Measurements from ENCODE around the gene RIPK3.

RIPK3 gene

DNA sequence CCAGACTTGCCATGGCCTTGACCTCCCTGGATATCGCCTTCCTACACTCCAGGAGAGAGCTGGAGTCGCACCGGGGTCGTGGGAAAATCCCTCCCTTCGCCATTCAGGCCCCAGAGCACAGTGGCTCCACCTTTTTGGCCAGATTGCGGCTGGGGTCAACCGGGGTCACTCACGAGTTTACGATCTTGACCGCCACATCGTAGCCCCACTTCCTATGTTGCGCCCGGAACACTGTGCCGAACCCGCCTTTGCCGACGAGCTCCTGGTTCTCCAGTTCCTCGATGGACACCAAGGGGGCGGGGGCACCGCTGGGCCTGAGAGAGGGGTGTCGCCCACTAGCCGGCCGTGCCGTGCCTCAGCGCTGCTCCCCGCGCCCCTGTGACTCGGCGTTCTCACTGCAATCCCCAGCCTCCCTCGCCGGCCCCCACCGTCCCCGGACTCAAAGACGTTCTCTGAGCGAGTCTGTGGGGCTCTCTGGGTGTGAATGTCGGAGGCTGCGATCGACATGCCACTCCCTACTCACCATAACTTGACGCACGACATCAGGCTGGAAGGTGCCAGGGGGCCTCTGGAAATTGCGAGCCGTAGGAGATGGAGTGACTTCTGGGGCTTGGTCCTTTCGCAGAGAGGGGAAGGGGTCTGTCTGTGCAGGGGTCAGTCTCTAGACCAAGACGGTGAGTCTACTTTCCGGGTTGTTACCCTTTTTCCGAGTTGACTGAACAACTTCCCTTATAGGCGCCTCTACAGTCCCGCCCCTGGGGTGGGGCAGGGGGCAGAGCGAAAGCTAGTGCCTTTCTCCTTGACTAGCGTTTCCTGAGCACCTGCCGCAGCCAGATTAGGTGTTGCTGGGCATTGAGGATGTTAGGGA is at the start of gene RIPK3:
Gene RIPK3 (minus strand): TSS at position 708 of the 868 bp plus-strand sequence. CDS start 165 bp downstream, at position 543.
- TF ChIP-seq GATA3 (IDR thresholded peaks at IDR 0.05; ENCODE audit: low read depth, low read length) = no peak
- no peak for TF ChIP-seq GATA2 (IDR thresholded peaks at IDR 0.05; ENCODE audit: low read depth, low read length)

DNA sequence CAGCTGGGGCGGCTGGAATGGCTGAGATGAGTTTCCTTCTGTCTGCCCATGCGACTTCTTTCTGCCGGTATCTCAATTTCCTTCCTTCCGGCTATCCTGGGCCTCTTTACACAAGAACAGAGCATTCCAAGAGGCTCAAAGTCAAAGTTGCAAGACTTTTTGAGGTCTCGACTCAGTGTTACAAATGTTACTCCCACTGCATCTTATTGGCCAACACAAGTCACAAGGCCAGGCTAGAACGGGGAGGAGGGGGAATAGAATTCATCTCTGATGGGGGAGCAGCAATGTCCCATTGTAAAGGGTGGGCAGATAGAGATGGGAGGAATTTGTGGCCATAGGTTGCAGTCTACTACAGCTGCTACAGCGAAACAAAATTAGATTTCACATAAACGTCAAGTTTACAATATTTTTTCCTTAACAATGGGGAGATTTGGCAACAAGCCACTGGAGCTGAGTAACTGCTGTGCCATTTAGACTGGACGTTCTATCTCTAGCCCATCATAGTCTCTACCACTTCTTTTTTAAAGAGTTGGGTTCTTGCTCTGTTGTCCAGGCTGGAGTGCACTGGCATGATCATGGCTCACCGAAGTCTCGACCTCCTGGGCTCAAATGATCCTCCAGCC is 49.5 kb upstream of the RIPK3 start:
- TF ChIP-seq GATA3 (IDR thresholded peaks at IDR 0.05; ENCODE audit: low read depth, low read length) = no peak
- TF ChIP-seq GATA2 (IDR thresholded peaks at IDR 0.05; ENCODE audit: low read depth, low read length) = no peak

DNA sequence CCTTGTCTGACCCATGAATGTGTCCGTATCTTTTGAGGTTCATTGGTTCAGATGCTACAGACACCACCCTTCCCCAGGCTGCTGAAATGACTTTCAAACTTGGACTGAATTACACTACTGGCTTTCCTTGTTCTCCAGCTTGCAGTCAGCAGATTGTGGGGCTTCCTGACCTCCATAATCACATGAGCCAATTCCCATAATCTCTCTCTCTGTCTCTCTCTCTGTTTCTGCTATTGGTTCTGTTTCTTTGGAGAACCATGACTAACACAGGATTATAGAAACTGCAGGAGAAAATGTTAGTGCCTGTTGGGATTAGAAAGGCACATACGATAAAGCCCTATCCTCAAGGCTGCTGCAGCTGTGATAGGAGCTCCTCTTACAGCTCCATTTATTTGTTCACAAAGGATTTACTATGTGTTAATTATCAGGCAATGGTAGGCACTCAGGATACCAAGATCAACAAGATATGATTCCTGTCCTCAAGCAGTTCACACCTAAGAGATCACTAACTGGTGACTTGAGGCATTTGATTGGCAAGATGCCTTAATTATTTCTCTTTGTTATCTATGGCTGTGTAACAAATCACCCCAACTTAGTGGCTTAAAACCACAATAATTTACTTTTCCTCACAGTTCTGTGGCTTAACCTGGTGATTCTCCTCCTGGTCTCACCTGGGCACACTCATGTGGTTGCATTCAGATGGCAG is 48.8 kb upstream of the RIPK3 start:
- TF ChIP-seq GATA3 (IDR thresholded peaks at IDR 0.05; ENCODE audit: low read depth, low read length) = no peak
- TF ChIP-seq GATA2 (IDR thresholded peaks at IDR 0.05; ENCODE audit: low read depth, low read length) = no peak

GRCh38 chr14:24387009-24387345 is 47.2 kb upstream of the RIPK3 start:
- TF ChIP-seq GATA2 (IDR thresholded peaks at IDR 0.05; ENCODE audit: low read depth, low read length) = no peak
- TF ChIP-seq GATA3 (IDR thresholded peaks at IDR 0.05; ENCODE audit: low read depth, low read length) = no peak

DNA sequence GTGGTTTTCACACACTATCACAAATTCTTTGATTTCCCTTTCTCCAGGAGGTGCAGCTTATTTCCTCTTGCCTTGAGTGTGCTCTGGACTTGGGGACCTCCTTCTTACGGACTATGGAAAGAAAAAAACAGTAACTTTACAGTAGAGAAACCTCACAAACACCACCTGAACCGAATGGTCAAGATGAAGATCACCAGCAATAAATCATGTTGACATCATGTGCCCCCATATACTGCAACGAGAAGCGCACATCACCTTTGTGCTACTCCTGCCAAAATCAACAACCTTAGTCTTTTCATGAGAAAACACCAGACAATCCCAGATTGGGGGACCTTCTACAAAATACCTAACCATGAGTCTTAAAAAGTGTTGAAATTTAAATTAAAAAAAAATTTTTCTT is 45.7 kb upstream of the RIPK3 start:
- TF ChIP-seq GATA2 (IDR thresholded peaks at IDR 0.05; ENCODE audit: low read depth, low read length) (no peak), GATA3 (IDR thresholded peaks at IDR 0.05; ENCODE audit: low read depth, low read length) (no peak)

DNA sequence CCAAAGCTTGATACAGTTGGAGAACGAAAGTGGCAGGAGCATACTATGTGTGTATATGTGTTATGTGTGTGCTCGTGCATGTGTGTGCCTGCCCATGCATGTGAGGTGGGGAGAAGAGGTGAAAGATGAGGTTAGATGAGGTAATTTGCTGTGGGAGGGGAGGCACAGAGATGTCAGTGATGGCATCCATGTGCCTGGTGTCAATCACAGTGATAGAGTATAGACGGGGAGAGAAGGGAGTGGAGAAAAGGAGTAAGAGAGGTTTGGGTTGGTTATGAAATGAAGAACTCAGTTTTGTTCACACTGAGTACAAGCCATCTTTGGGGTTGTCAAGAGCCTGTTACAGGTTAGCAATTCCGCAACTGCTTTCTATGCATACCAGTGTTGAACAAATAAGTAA is 44.4 kb upstream of the RIPK3 start:
- no peak for TF ChIP-seq GATA2 (IDR thresholded peaks at IDR 0.05; ENCODE audit: low read depth, low read length)

GRCh38 chr14:24382064-24382371 is 42.2 kb upstream of the RIPK3 start:
- no peak for TF ChIP-seq GATA3 (IDR thresholded peaks at IDR 0.05; ENCODE audit: low read depth, low read length)

GRCh38 chr14:24381363-24382063 is 41.7 kb upstream of the RIPK3 start:
- TF ChIP-seq GATA2 (IDR thresholded peaks at IDR 0.05; ENCODE audit: low read depth, low read length) (no peak), GATA3 (IDR thresholded peaks at IDR 0.05; ENCODE audit: low read depth, low read length) (no peak)

DNA sequence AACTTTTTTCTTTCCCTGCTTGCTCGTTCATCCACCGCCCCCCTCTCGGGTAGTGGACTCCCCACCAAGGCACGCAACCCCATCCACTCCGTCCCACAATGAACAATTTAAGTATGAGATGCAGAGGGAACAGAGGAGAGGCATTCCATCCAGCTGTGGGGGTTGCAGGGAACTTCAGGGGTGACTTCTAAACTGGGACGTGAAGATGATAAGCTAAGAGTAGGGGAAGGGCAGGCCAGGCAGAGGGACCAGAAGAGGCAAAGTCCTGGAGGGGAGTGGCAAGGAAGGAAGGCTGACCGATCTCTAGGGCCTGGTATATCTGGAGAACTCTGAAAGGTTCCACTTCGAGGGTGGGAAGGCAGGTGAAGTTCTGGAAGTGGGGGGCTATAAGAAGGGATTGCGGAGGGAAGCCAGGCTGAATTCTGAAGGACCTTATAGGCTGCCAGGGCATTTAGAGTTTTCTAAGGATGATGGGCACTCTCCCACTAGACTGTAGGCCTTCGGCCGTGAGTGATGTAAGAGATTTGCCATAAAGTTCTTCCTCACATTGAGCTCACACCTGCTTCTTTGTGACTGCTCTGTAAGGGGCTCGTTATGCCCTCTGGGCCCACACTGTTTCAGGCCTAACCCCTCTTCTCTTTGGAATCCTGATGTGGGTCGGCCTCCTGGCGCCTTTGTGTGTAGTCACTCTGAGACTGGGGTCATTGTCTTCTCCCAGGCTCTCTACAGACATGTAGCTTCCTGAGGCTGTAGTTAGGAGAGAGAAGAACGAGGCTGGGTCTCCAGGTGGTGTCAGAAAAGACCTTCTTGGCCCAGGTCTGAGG is 40.3 kb upstream of the RIPK3 start:
- TF ChIP-seq GATA2 (IDR thresholded peaks at IDR 0.05; ENCODE audit: low read depth, low read length) (no peak), GATA3 (IDR thresholded peaks at IDR 0.05; ENCODE audit: low read depth, low read length) (no peak)

DNA sequence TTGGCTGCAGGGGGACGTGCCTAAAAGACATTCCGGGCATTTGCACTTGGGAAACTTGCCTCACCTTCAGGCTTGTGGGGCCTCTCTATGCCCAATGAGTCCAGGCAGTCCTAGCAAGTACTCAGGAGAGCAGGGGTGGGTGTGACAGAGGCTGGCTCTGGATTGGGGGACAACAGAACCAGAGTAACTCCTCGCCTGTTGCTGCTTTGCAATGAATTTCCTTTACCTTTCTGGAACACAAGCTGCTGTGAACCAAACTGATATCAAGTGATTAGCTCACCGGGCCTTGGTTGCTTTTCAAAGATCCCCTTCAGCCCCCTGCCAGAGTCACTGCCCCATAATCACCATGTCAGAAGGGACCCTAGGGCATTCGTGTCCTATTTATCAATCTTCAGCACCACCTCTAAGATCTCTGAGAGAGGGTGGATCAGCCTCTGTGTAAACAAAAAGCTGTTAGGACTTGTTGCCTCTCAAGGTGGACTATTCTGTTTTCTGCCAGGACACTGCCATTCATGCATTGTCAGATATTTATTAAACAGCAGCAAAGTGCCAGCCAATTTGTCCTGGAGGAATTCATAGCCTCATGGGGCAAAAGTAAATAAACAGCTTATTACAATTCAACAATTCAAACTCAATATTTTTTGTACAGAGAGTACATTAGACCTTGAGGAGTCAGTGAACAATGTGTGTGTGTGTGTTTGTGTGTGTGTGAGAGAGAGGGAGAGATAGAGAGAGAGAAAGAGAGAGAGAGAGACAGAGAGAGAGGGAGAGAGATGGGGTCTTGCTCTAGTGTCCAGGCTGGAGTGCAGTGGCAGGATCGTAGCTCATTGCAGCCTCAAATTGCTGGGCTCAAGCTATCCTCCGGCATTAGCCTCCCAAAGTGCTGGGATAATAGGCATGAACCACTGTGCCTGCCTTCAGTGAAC is 39.5 kb upstream of the RIPK3 start:
- no peak for TF ChIP-seq GATA3 (IDR thresholded peaks at IDR 0.05; ENCODE audit: low read depth, low read length)
- TF ChIP-seq GATA2 (IDR thresholded peaks at IDR 0.05; ENCODE audit: low read depth, low read length) = no peak

DNA sequence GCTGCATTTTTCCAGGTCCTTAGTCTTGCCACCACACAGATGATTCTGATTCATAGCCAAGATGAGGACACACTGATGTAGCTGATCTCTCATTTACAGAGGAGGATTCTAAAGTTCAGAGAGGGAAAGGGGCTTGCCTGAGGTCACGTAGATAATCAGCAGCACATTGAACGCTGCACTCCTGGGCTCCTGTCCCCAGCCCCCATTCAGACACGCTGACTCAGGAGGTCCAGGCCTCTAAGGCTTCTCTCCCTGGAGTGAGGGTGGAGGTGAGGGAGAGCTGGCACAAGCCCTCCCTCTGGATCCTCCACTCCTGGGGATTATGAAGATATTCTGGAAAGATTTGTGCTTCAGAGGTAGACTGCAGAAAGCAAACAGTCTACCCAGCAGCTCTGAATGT is 38.5 kb upstream of the RIPK3 start:
- TF ChIP-seq GATA2 (IDR thresholded peaks at IDR 0.05; ENCODE audit: low read depth, low read length) (no peak), GATA3 (IDR thresholded peaks at IDR 0.05; ENCODE audit: low read depth, low read length) (no peak)

DNA sequence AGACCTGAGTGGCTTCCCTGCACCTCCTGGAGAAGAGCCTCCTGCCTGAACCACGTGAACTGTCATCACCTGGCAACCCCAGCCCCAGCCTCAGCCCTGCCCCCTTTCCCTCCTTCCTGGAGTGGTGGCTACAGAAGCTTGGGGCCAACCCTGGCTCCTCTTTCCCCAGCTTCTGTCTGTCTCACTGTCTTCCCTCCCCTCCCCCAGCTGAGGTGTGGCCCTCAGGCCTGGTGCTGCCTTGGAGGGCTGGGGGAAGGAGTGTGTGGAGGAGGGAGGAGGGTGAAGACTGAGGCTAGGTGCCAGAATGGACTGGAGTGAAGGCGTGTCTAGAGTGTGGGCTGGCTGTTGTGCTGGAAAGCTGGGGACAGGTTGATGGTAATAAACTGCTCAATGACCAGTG is 37.9 kb upstream of the RIPK3 start:
- TF ChIP-seq GATA2 (IDR thresholded peaks at IDR 0.05; ENCODE audit: low read depth, low read length) (no peak), GATA3 (IDR thresholded peaks at IDR 0.05; ENCODE audit: low read depth, low read length) (no peak)

- TF ChIP-seq GATA2 (IDR thresholded peaks at IDR 0.05; ENCODE audit: low read depth, low read length) (no peak), GATA3 (IDR thresholded peaks at IDR 0.05; ENCODE audit: low read depth, low read length) (no peak)
Measured at GRCh38 chr14:24377126-24377525, 37.3 kb upstream of the RIPK3 start.

Data from SH-SY5Y (cell line).